Measurements from ENCODE around the gene OSBP. TPM values are rescaled to one million over a fixed set of nuclear protein-coding genes. Genes with fewer than 3 reads are reported as not detected.

OSBP gene
- total and polyA plus RNA-seq, 9 of the 15 experiments (the other 6 are each of a cell fraction or from before 2014, with no cell fraction given): 11.7 to 49.0 (median 28.7) TPM

DNA sequence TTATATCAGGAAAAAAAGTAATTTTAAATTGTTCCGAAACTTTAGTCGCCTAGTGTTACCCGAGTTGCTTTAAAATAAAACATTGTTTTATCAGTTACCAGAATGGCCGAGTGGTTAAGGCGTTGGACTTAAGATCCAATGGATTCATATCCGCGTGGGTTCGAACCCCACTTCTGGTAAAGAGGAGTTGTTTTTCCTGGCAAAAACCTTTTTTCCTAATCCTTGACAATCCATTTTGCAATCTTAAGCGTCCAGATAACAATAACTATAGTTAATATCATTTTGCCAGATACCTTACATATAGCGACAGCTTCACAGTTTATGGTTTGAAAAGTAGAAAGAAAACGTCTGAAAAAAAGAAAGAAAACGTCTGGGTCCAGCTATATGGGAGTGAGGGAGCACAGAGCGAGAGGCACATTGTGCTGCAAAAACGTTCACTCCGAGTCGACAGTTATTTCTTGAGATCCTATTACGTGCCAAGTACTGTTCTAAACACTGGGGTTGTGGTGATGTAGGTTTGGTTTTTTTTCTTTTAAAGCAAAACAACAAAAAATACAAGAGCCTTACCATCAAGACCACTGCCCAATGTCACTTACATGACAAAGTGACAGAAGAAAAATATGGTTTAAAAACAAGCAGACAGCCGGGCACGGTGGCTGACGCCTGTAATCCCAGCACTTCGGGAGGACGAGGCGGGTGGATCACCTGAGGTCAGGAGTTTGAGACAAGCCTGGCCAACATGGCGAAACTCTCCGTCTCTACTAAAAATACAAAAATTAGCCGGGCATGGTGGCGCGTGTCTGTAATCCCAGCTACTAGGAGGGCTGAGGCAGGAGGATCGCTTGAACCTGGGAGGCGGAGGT lies 63.7 kb downstream of the OSBP start (continued):
- TF ChIP-seq, protein P1, sequence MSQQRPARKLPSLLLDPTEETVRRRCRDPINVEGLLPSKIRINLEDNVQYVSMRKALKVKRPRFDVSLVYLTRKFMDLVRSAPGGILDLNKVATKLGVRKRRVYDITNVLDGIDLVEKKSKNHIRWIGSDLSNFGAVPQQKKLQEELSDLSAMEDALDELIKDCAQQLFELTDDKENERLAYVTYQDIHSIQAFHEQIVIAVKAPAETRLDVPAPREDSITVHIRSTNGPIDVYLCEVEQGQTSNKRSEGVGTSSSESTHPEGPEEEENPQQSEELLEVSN (IDR thresholded peaks at IDR 0.05; ENCODE audit: borderline replicate concordance in 1 of 2, extremely low read depth in 1 of 2, insufficient read depth in 1 of 2, insufficient read length in 1 of 2, low read depth in 1 of 2, low read length in 1 of 2, poor library complexity in 1 of 2, severe bottlenecking in 1 of 2): no peak
- TF ChIP-seq SP1 (CRISPR knock-in tag; IDR thresholded peaks at IDR 0.05) (no peak), HEY1 (CRISPR knock-in tag; IDR thresholded peaks at IDR 0.05; ENCODE audit: borderline replicate concordance) (peak; percentile 72; the same call in 1 of the 2 replicates), ZNF143 (CRISPR knock-in tag; IDR thresholded peaks at IDR 0.05) (no peak), RCOR1 (IDR thresholded peaks at IDR 0.05; ENCODE audit: borderline replicate concordance in 1 of 2, low read depth in 2 of 2, low read length in 2 of 2) (no peak), MTA3 (IDR thresholded peaks at IDR 0.05; ENCODE audit: borderline replicate concordance) (no peak), ELF2 (CRISPR knock-in tag; IDR thresholded peaks at IDR 0.05) (0 out of 2 replicates have a peak, but pooled peaks have one; percentile 31), NR2C2 (CRISPR knock-in tag; IDR thresholded peaks at IDR 0.05) (no peak), NR2C2 (tag; IDR thresholded peaks at IDR 0.05) (0 out of 2 replicates have a peak, but pooled peaks have one; percentile 12), NONO (IDR thresholded peaks at IDR 0.05; ENCODE audit: low read depth in 2 of 2, low read length in 1 of 2) (no peak), CXXC5 (CRISPR knock-in tag; IDR thresholded peaks at IDR 0.05) (no peak), SAFB (IDR thresholded peaks at IDR 0.05; ENCODE audit: borderline replicate concordance, low read depth, low read length) (no peak), ZNF696 (CRISPR knock-in tag; conservative IDR thresholded peaks at IDR 0.05) (no peak)
- TF ChIP-seq, protein P2, sequence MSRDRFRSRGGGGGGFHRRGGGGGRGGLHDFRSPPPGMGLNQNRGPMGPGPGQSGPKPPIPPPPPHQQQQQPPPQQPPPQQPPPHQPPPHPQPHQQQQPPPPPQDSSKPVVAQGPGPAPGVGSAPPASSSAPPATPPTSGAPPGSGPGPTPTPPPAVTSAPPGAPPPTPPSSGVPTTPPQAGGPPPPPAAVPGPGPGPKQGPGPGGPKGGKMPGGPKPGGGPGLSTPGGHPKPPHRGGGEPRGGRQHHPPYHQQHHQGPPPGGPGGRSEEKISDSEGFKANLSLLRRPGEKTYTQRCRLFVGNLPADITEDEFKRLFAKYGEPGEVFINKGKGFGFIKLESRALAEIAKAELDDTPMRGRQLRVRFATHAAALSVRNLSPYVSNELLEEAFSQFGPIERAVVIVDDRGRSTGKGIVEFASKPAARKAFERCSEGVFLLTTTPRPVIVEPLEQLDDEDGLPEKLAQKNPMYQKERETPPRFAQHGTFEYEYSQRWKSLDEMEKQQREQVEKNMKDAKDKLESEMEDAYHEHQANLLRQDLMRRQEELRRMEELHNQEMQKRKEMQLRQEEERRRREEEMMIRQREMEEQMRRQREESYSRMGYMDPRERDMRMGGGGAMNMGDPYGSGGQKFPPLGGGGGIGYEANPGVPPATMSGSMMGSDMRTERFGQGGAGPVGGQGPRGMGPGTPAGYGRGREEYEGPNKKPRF (IDR thresholded peaks at IDR 0.05; ENCODE audit: low read depth, low read length): no peak
- TF ChIP-seq, protein P3, sequence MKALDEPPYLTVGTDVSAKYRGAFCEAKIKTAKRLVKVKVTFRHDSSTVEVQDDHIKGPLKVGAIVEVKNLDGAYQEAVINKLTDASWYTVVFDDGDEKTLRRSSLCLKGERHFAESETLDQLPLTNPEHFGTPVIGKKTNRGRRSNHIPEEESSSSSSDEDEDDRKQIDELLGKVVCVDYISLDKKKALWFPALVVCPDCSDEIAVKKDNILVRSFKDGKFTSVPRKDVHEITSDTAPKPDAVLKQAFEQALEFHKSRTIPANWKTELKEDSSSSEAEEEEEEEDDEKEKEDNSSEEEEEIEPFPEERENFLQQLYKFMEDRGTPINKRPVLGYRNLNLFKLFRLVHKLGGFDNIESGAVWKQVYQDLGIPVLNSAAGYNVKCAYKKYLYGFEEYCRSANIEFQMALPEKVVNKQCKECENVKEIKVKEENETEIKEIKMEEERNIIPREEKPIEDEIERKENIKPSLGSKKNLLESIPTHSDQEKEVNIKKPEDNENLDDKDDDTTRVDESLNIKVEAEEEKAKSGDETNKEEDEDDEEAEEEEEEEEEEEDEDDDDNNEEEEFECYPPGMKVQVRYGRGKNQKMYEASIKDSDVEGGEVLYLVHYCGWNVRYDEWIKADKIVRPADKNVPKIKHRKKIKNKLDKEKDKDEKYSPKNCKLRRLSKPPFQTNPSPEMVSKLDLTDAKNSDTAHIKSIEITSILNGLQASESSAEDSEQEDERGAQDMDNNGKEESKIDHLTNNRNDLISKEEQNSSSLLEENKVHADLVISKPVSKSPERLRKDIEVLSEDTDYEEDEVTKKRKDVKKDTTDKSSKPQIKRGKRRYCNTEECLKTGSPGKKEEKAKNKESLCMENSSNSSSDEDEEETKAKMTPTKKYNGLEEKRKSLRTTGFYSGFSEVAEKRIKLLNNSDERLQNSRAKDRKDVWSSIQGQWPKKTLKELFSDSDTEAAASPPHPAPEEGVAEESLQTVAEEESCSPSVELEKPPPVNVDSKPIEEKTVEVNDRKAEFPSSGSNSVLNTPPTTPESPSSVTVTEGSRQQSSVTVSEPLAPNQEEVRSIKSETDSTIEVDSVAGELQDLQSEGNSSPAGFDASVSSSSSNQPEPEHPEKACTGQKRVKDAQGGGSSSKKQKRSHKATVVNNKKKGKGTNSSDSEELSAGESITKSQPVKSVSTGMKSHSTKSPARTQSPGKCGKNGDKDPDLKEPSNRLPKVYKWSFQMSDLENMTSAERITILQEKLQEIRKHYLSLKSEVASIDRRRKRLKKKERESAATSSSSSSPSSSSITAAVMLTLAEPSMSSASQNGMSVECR (CRISPR knock-in tag; IDR thresholded peaks at IDR 0.05): no peak
- TF ChIP-seq, protein P4, sequence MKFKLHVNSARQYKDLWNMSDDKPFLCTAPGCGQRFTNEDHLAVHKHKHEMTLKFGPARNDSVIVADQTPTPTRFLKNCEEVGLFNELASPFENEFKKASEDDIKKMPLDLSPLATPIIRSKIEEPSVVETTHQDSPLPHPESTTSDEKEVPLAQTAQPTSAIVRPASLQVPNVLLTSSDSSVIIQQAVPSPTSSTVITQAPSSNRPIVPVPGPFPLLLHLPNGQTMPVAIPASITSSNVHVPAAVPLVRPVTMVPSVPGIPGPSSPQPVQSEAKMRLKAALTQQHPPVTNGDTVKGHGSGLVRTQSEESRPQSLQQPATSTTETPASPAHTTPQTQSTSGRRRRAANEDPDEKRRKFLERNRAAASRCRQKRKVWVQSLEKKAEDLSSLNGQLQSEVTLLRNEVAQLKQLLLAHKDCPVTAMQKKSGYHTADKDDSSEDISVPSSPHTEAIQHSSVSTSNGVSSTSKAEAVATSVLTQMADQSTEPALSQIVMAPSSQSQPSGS (CRISPR knock-in tag; IDR thresholded peaks at IDR 0.05): no peak

Data from K562 (cell line).